ENCODE measurements around the gene PRKAB1. TPM values are rescaled to one million over a fixed set of nuclear protein-coding genes. Genes with fewer than 3 reads are reported as not detected.
A peak's percentile ranks its signal among the peaks of the same experiment; 100 is the strongest.

The PRKAB1 gene
- total and polyA plus RNA-seq, 9 of the 15 experiments (the other 6 are each of a cell fraction or from before 2014, with no cell fraction given), result 32.6 to 94.2 (median 63.8) TPM

- no peak for TF ChIP-seq ZNF518B (CRISPR knock-in tag; IDR thresholded peaks at IDR 0.05)
- no peak for TF ChIP-seq LCOR (CRISPR knock-in tag; IDR thresholded peaks at IDR 0.05)
- TF ChIP-seq TEAD4 (IDR thresholded peaks at IDR 0.05; ENCODE audit: low read length), result peak; percentile 69
- TF ChIP-seq TEAD4 (CRISPR knock-in tag; IDR thresholded peaks at IDR 0.05; ENCODE audit: borderline replicate concordance), result no peak
- TF ChIP-seq ZNF143 (CRISPR knock-in tag; IDR thresholded peaks at IDR 0.05), result no peak
- no peak for TF ChIP-seq MYNN (IDR thresholded peaks at IDR 0.05)
- no peak for TF ChIP-seq MYNN (CRISPR knock-in tag; IDR thresholded peaks at IDR 0.05)
- no peak for TF ChIP-seq POLR3A (IDR thresholded peaks at IDR 0.05; ENCODE audit: borderline replicate concordance, extremely low read depth, insufficient read depth, insufficient read length)
- no peak for TF ChIP-seq CCAR2 (IDR thresholded peaks at IDR 0.05; ENCODE audit: low read depth, low read length)
- TF ChIP-seq DMBX1 (CRISPR knock-in tag; IDR thresholded peaks at IDR 0.05; ENCODE audit: borderline replicate concordance), result peak; percentile 63; the same call in 1 of the 2 replicates
- TF ChIP-seq ZNF232 (CRISPR knock-in tag; IDR thresholded peaks at IDR 0.05), result no peak
- TF ChIP-seq, protein P1, sequence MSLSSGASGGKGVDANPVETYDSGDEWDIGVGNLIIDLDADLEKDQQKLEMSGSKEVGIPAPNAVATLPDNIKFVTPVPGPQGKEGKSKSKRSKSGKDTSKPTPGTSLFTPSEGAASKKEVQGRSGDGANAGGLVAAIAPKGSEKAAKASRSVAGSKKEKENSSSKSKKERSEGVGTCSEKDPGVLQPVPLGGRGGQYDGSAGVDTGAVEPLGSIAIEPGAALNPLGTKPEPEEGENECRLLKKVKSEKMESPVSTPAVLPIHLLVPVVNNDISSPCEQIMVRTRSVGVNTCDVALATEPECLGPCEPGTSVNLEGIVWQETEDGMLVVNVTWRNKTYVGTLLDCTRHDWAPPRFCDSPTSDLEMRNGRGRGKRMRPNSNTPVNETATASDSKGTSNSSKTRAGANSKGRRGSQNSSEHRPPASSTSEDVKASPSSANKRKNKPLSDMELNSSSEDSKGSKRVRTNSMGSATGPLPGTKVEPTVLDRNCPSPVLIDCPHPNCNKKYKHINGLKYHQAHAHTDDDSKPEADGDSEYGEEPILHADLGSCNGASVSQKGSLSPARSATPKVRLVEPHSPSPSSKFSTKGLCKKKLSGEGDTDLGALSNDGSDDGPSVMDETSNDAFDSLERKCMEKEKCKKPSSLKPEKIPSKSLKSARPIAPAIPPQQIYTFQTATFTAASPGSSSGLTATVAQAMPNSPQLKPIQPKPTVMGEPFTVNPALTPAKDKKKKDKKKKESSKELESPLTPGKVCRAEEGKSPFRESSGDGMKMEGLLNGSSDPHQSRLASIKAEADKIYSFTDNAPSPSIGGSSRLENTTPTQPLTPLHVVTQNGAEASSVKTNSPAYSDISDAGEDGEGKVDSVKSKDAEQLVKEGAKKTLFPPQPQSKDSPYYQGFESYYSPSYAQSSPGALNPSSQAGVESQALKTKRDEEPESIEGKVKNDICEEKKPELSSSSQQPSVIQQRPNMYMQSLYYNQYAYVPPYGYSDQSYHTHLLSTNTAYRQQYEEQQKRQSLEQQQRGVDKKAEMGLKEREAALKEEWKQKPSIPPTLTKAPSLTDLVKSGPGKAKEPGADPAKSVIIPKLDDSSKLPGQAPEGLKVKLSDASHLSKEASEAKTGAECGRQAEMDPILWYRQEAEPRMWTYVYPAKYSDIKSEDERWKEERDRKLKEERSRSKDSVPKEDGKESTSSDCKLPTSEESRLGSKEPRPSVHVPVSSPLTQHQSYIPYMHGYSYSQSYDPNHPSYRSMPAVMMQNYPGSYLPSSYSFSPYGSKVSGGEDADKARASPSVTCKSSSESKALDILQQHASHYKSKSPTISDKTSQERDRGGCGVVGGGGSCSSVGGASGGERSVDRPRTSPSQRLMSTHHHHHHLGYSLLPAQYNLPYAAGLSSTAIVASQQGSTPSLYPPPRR (CRISPR knock-in tag; IDR thresholded peaks at IDR 0.05; ENCODE audit: borderline replicate concordance), result no peak
- no peak for TF ChIP-seq SETDB1 (IDR thresholded peaks at IDR 0.05; ENCODE audit: low read length)
- no peak for TF ChIP-seq ZNF507 (tag; conservative IDR thresholded peaks at IDR 0.05)
- TF ChIP-seq TSC22D4 (tag; IDR thresholded peaks at IDR 0.05), result no peak
- no peak for TF ChIP-seq ZNF165 (CRISPR knock-in tag; IDR thresholded peaks at IDR 0.05; ENCODE audit: borderline replicate concordance)
- TF ChIP-seq, protein P2, sequence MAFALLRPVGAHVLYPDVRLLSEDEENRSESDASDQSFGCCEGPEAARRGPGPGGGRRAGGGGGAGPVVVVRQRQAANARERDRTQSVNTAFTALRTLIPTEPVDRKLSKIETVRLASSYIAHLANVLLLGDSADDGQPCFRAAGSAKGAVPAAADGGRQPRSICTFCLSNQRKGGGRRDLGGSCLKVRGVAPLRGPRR (CRISPR knock-in tag; IDR thresholded peaks at IDR 0.05), result no peak
- no peak for TF ChIP-seq JUND (IDR thresholded peaks at IDR 0.05; ENCODE audit: borderline replicate concordance, low read depth, low read length)
- TF ChIP-seq JUND (tag; IDR thresholded peaks at IDR 0.05; ENCODE audit: borderline replicate concordance, low read depth, low read length), result no peak; the same call in 2 of the 3 replicates
- TF ChIP-seq GABPA (tag; conservative IDR thresholded peaks at IDR 0.05; ENCODE audit: low read depth), result peak; percentile 55
These were observed 4.3 kb downstream of the PRKAB1 start (continued) for GRCh38 chr12:119672194-119672593.

All from K562 (cell line).